ENCODE data around the gene MANSC1.

- TF ChIP-seq POLR2A (IDR thresholded peaks at IDR 0.05): no peak
- TF ChIP-seq CTCF (IDR thresholded peaks at IDR 0.05): no peak
- no peak for TF ChIP-seq POLR2AphosphoS5 (IDR thresholded peaks at IDR 0.05; ENCODE audit: insufficient read depth in 1 of 2, low read depth in 1 of 2)
Observed at GRCh38 chr12:12358528-12358927, 8.5 kb upstream of the MANSC1 start.

Measured in vagina (tissue), 2 donors.